ENCODE results near the gene BAIAP2L1. TPM values are rescaled to one million over a fixed set of nuclear protein-coding genes. Genes with fewer than 3 reads are reported as not detected.

BAIAP2L1 gene
- total and polyA plus RNA-seq, 9 of the 15 experiments (the other 6 are each of a cell fraction or from before 2014, with no cell fraction given): 4.2 to 29.8 (median 15.5) TPM

GRCh38 chr7:98281757-98282606 lies 118.9 kb downstream of the BAIAP2L1 start:
- no TSS peak for BruUV-seq (replicated peaks)
- Histone ChIP-seq H3K4me1 (replicated peaks in 1 of 2; ENCODE audit: control insufficient read depth in 2 of 2, insufficient read depth in 2 of 2, low read length in 2 of 2) (peaks cover 11 to 57% of the 10 kb centered on the region in 2 experiments; a peak in 4 of 5 replicates), H3K9me1 (ENCODE audit: control insufficient read depth, insufficient read depth, low read length) (no peaks in the 10 kb centered on the region), H3K27me3 (ENCODE audit: control insufficient read depth in 2 of 2, insufficient read depth in 2 of 2, low read length in 2 of 2) (peaks cover 0 to 18% of the 10 kb centered on the region in 2 experiments; a peak in 2 of 5 replicates), H3K4me2 (ENCODE audit: insufficient read depth, low read length) (peak overlapping the region; percentile 80), H3K36me3 (ENCODE audit: control insufficient read depth, insufficient read depth, low read length) (peaks cover 16% of the 10 kb centered on the region; the same call in 2 of the 3 replicates), H2AFZ (ENCODE audit: low read depth, low read length) (no peak overlapping the region), H3K4me3 (peak overlapping the region; percentile 68), H3K27ac (ENCODE audit: extremely low read depth, low read depth, low read length) (peak overlapping the region; percentile 68; the same call in 2 of the 3 replicates), H3K79me2 (ENCODE audit: control insufficient read depth, insufficient read depth, low read length) (peaks cover 21% of the 10 kb centered on the region), H4K20me1 (replicated peaks; ENCODE audit: control insufficient read depth, insufficient read depth, low read length) (peaks cover 5% of the 10 kb centered on the region; the same call in 1 of the 2 replicates), H3K9ac (ENCODE audit: insufficient read depth in 1 of 2, low read depth in 2 of 2, low read length in 2 of 2) (peak overlapping the region; percentile 79 to 91; a peak in 3 of 4 replicates), H3K9me3 (replicated peaks; ENCODE audit: control insufficient read depth, insufficient read depth, low read depth, low read length) (no peaks in the 10 kb centered on the region)
- intact Hi-C loops (cut with micrococcal nuclease) (no loop called here), in situ Hi-C loops (cut with MboI) (loop anchor here (5.0 kb wide), 1 partner anchor 45 kb away; no protein-coding TSS in a partner anchor)
- POLR2A ChIA-PET: no interaction called here
- WGBS (ENCODE audit: insufficient coverage, low coverage, missing lambda C conversion rate): 2% methylated on average over 7 of the region's 77 CpGs
- DNase-seq (ENCODE audit: extremely low read depth in 1 of 4, low spot score in 3 of 4) (peak in 3 of 4 experiments; percentile 26 to 45 (median 44)), ATAC-seq (peak; percentile 20), FAIRE-seq (no peak)
- CTCF ChIA-PET (ENCODE audit: low intra/inter-chr PET ratio): no interaction called here
- TF ChIP-seq GABPB1 (CRISPR knock-in tag; IDR thresholded peaks at IDR 0.05): no peak
- TF ChIP-seq CSDE1 (IDR thresholded peaks at IDR 0.05): no peak
- 0 out of 2 replicates have a peak, but pooled peaks have one; percentile 17 for TF ChIP-seq EP400 (IDR thresholded peaks at IDR 0.05)
- peak; percentile 3 for TF ChIP-seq TAF1 (IDR thresholded peaks at IDR 0.05; ENCODE audit: control insufficient read depth, extremely low read depth, insufficient read depth, low read length, severe bottlenecking)
- TF ChIP-seq ZNF639 (CRISPR knock-in tag; conservative IDR thresholded peaks at IDR 0.05 in 1 of 2, IDR thresholded peaks at IDR 0.05 in 1 of 2): 0 out of 4 replicates have a peak, but pooled peaks of 1 of the 2 experiments have one; percentile 6
- peak; percentile 54; the same call in 1 of the 2 replicates for TF ChIP-seq POLR2G (IDR thresholded peaks at IDR 0.05; ENCODE audit: low read depth, low read length)
- TF ChIP-seq PHF8 (IDR thresholded peaks at IDR 0.05; ENCODE audit: borderline replicate concordance, low read length): peak; percentile 30; the same call in 1 of the 2 replicates
- no peak for TF ChIP-seq ADNP (tag; IDR thresholded peaks at IDR 0.05)
- no peak for TF ChIP-seq PHF20 (IDR thresholded peaks at IDR 0.05; ENCODE audit: partially characterized antibody)
- no peak for TF ChIP-seq NR2C2 (CRISPR knock-in tag; IDR thresholded peaks at IDR 0.05)
- 0 out of 2 replicates have a peak, but pooled peaks have one; percentile 9 for TF ChIP-seq NR2C2 (tag; IDR thresholded peaks at IDR 0.05)
- TF ChIP-seq RBM22 (IDR thresholded peaks at IDR 0.05; ENCODE audit: low read depth, low read length, poor library complexity, severe bottlenecking): no peak
- TF ChIP-seq, protein P1, sequence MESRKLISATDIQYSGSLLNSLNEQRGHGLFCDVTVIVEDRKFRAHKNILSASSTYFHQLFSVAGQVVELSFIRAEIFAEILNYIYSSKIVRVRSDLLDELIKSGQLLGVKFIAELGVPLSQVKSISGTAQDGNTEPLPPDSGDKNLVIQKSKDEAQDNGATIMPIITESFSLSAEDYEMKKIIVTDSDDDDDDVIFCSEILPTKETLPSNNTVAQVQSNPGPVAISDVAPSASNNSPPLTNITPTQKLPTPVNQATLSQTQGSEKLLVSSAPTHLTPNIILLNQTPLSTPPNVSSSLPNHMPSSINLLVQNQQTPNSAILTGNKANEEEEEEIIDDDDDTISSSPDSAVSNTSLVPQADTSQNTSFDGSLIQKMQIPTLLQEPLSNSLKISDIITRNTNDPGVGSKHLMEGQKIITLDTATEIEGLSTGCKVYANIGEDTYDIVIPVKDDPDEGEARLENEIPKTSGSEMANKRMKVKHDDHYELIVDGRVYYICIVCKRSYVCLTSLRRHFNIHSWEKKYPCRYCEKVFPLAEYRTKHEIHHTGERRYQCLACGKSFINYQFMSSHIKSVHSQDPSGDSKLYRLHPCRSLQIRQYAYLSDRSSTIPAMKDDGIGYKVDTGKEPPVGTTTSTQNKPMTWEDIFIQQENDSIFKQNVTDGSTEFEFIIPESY (CRISPR knock-in tag; IDR thresholded peaks at IDR 0.05): no peak
- TF ChIP-seq RBFOX2 (IDR thresholded peaks at IDR 0.05; ENCODE audit: low read depth, low read length): peak; percentile 60
- TF ChIP-seq ZFX (CRISPR knock-in tag; IDR thresholded peaks at IDR 0.05): peak; percentile 35; the same call in 1 of the 2 replicates
